Natural killer cell (primary cell): ENCODE data around the gene HYCC1. TPM values are rescaled to one million over a fixed set of nuclear protein-coding genes. Genes with fewer than 3 reads are reported as not detected.

Experiments used
- ATAC-seq, 3 donors: fragments of 150-1000 bp in 2 of 3; fragments of 200-7000 bp in 1 of 3; cut with Tn5 transposase; 1 replicate in 1 of 3; 2 replicates in 2 of 3; pipeline ENCODE4 v1.10.0; 2021; ENCODE audit warnings: mild to moderate bottlenecking in 2 of 3, moderate library complexity in 2 of 3
- DNase-seq, 2 donors: peaks; one replicate each; pipeline versions ENCODE4 v3.0.0 to v3.0.0-alpha.2; 2013 to 2021; ENCODE audit warnings: mixed read lengths in 1 of 2
- H3K27ac ChIP-seq: one replicate; pipeline ENCODE4 v1.5.1; 2013; ENCODE audit warnings: mild to moderate bottlenecking, low read length
- H3K27me3 ChIP-seq: one replicate; pipeline ENCODE4 v1.6.1; 2013; ENCODE audit warnings: low read length; ENCODE audit not compliant: control insufficient read depth, insufficient read depth
- H3K36me3 ChIP-seq: one replicate; pipeline ENCODE4 v1.6.1; 2013; ENCODE audit warnings: low read length; ENCODE audit not compliant: control insufficient read depth, insufficient read depth
- H3K4me1 ChIP-seq: one replicate; pipeline ENCODE4 v1.6.1; 2013; ENCODE audit warnings: low read length; ENCODE audit not compliant: control insufficient read depth, insufficient read depth
- H3K4me3 ChIP-seq: one replicate; pipeline ENCODE4 v1.5.1; 2013; ENCODE audit warnings: low read length
- H3K9me3 ChIP-seq: one replicate; pipeline ENCODE4 v1.6.1; 2013; ENCODE audit warnings: low read length; ENCODE audit not compliant: control insufficient read depth, insufficient read depth
- H3K27ac Mint-ChIP-seq, 2 donors: one replicate each; pipeline ENCODE4 v1.8.0; 2022; ENCODE audit warnings: mild to moderate bottlenecking in 2 of 2, mixed read lengths in 2 of 2, moderate library complexity in 1 of 2
- H3K27me3 Mint-ChIP-seq, 2 donors: one replicate each; pipeline ENCODE4 v1.8.0; 2022; ENCODE audit warnings: low read depth in 2 of 2, mixed read lengths in 2 of 2
- H3K36me3 Mint-ChIP-seq: one replicate; pipeline ENCODE4 v1.8.0; 2022; ENCODE audit warnings: mixed read lengths
- H3K4me1 Mint-ChIP-seq, 2 donors: one replicate each; pipeline ENCODE4 v1.8.0; 2022; ENCODE audit warnings: mixed read lengths in 2 of 2
- H3K4me3 Mint-ChIP-seq: one replicate; pipeline ENCODE4 v1.8.0; 2022; ENCODE audit warnings: mild to moderate bottlenecking, moderate library complexity, mixed read lengths
- H3K9me3 Mint-ChIP-seq, 2 donors: one replicate each; pipeline ENCODE4 v1.8.0; 2022; ENCODE audit warnings: mixed read lengths in 2 of 2
- WGBS: methylation state at CpG from one replicate; pipeline ENCODE4 v1.1.7; 2013; ENCODE audit warnings: missing lambda C conversion rate; ENCODE audit not compliant: insufficient coverage; 5-methylcytosine and 5-hydroxymethylcytosine counted together
- intact Hi-C: fragments of 100-400 bp; cut with micrococcal nuclease; formaldehyde crosslinking; loops from one replicate; pipeline ENCODE4 v1.14.2; 2022
- total RNA-seq, 4 donors: library from RNA; stranded (reverse); fragments of 120-200 nt in 1 of 4; gene quantifications; one replicate each; pipeline versions ENCODE4 v1.2.3 to v1.2.4, GENCODE V29; 2013 to 2022
- TF ChIP-seq, protein P1 (sequence below): fragments of 200-600 bp; IDR thresholded peaks from one replicate; pipeline ENCODE4 v1.8.0; 2022; ENCODE audit warnings: antibody characterized with exemption

HYCC1 gene
- total RNA-seq, 3 donors from 2014 or later (not counting 1 experiment from before 2014, with no cell fraction given): 30.1 to 44.8 (median 34.1) TPM

- no peak overlapping the region for H3K4me3 ChIP-seq
- 95% methylated on average over 1 of the region's 2 CpGs for WGBS
- no peak overlapping the region for H3K27ac Mint-ChIP-seq
These were observed 10.3 kb downstream of the HYCC1 start for GRCh38 chr7:23003505-23004246.

DNA sequence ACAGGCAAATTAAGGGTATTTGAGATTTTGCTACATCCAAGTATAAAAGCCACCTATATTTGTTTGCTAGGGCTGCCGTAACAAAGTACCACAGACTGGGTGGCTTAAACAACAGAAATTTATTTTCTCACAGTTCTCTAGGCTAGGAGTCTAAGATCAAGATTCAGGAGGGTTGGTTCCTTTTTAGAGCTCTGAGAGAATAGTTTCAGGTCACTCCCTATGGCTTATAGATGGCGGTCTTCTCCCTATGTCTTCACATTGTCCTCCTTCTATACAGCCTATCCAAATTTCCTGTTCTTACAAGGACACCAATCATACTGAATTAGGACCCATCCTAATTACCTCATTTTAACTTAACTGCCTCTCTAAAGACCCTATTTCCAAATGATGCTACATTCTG is 11.2 kb downstream of the HYCC1 start:
- Histone ChIP-seq H3K4me1 (no peaks in the 10 kb centered on the region), H3K4me3 (no peak overlapping the region), H3K36me3 (no peaks in the 10 kb centered on the region), H3K27me3 (no peaks in the 10 kb centered on the region), H3K9me3 (no peaks in the 10 kb centered on the region), H3K27ac (no peak overlapping the region)
- no peak overlapping the region for H3K27ac Mint-ChIP-seq
- 94% methylated on average over 2 of the region's 2 CpGs for WGBS
- TF ChIP-seq, protein P1, sequence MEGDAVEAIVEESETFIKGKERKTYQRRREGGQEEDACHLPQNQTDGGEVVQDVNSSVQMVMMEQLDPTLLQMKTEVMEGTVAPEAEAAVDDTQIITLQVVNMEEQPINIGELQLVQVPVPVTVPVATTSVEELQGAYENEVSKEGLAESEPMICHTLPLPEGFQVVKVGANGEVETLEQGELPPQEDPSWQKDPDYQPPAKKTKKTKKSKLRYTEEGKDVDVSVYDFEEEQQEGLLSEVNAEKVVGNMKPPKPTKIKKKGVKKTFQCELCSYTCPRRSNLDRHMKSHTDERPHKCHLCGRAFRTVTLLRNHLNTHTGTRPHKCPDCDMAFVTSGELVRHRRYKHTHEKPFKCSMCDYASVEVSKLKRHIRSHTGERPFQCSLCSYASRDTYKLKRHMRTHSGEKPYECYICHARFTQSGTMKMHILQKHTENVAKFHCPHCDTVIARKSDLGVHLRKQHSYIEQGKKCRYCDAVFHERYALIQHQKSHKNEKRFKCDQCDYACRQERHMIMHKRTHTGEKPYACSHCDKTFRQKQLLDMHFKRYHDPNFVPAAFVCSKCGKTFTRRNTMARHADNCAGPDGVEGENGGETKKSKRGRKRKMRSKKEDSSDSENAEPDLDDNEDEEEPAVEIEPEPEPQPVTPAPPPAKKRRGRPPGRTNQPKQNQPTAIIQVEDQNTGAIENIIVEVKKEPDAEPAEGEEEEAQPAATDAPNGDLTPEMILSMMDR: no peak
- no peak for ATAC-seq
- H3K36me3 Mint-ChIP-seq: no peaks in the 10 kb centered on the region
- intact Hi-C loops: no loop called here
- H3K9me3 Mint-ChIP-seq: no peaks in the 10 kb centered on the region
- DNase-seq: no peak
- H3K4me3 Mint-ChIP-seq: no peak overlapping the region
- H3K27me3 Mint-ChIP-seq: no peaks in the 10 kb centered on the region
- H3K4me1 Mint-ChIP-seq: peaks cover 13 to 39% of the 10 kb centered on the region in 2 donors

More at GRCh38 chr7:23003505-23004246, 10.3 kb downstream of the HYCC1 start:
- H3K4me1 ChIP-seq: no peaks in the 10 kb centered on the region
- H3K36me3 ChIP-seq: no peaks in the 10 kb centered on the region
- H3K27me3 ChIP-seq: no peaks in the 10 kb centered on the region
- DNase-seq (no peak), ATAC-seq (no peak)
- TF ChIP-seq, protein P1: no peak
- Mint-ChIP-seq H3K36me3 (no peaks in the 10 kb centered on the region), H3K27me3 (no peaks in the 10 kb centered on the region), H3K4me3 (no peak overlapping the region), H3K9me3 (no peaks in the 10 kb centered on the region), H3K4me1 (peaks cover 13 to 36% of the 10 kb centered on the region in 2 donors)
- no peak overlapping the region for H3K27ac ChIP-seq
- H3K9me3 ChIP-seq: no peaks in the 10 kb centered on the region
- intact Hi-C loops: no loop called here

DNA sequence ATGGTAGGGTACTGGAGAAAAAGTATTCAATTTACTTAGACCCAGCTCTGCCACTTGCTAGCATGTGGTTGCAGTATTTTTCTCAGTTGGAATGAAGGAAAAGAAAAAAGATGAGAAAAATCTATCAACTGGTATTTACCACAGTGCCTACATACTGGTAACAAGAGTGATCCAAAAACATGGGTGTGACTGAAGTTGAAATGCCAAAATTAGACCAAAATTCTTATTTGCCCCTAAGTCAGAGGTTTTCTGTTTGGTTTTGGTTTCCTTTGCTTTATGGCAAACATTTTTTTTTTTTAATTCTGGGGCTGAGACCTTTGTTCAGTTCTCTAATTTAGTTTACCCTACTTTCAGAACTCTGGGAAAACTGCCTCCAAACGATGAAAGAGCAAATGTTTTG is 12.3 kb downstream of the HYCC1 start:
- H3K4me3 Mint-ChIP-seq: no peak overlapping the region

More for the DNA sequence above, 12.3 kb downstream of the HYCC1 start:
- ATAC-seq (no peak), DNase-seq (no peak)
- H3K4me3 ChIP-seq: no peak overlapping the region
- Mint-ChIP-seq H3K36me3 (no peaks in the 10 kb centered on the region), H3K9me3 (no peaks in the 10 kb centered on the region), H3K27me3 (no peaks in the 10 kb centered on the region), H3K4me1 (peaks cover 13 to 39% of the 10 kb centered on the region in 2 donors), H3K27ac (no peak overlapping the region)
- H3K36me3 ChIP-seq: no peaks in the 10 kb centered on the region
- WGBS: no CpG with 5 or more reads among the region's 1 CpG
- H3K27me3 ChIP-seq: no peaks in the 10 kb centered on the region
- H3K27ac ChIP-seq: no peak overlapping the region
- no peaks in the 10 kb centered on the region for H3K4me1 ChIP-seq
- TF ChIP-seq, protein P1: no peak
- intact Hi-C loops: no loop called here
- no peaks in the 10 kb centered on the region for H3K9me3 ChIP-seq
